ENCODE data around the gene FLNC.

Gene FLNC

GRCh38 chr7:128881458-128882125 is 51.4 kb downstream of the FLNC start:
- no peak for DNase-seq

- no peak for DNase-seq
Observed at GRCh38 chr7:128882134-128882533, 51.9 kb downstream of the FLNC start.

GRCh38 chr7:128883622-128884448 is 53.6 kb downstream of the FLNC start:
- peak; percentile 85 to 93 (median 91) for DNase-seq

DNA sequence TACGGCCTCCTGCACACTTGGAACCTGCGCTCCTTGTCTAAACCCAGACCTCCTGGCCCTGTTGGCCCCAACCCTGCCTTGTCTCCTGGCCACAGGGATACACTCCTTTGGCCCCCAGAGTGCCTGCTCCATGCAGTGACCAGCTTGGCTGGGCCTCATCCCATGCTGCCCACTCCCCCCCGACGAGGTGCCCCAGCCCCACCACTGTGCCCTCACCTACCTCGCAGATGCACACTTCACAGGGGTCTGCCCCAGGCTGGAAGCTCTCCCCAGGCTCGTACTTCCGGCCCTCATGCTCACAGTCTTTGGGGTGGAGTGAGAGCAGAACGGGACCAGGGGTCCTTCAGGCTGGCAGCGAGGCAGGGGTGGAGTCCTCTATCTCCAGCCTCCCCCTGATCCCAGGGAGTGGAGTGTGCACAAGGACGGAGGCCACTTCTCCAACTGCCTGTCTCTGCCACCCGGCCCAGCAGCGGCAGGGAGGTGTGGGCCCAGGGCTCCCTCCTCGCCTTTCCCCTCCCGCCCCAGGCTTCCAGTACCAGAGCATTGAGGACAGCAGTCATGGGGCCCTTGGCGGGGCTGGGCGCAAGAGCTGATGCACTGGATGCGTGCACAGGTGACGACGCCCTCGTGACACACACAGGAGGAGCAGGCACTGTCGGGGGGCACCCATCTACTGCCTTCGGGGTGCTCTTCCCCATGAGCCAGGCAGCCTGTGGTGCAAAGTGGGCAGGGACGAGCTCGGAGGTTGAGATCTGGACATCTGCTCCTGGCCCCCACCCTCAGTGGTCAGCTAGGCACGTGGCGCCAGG is 54.6 kb downstream of the FLNC start:
- no peak for DNase-seq

DNA sequence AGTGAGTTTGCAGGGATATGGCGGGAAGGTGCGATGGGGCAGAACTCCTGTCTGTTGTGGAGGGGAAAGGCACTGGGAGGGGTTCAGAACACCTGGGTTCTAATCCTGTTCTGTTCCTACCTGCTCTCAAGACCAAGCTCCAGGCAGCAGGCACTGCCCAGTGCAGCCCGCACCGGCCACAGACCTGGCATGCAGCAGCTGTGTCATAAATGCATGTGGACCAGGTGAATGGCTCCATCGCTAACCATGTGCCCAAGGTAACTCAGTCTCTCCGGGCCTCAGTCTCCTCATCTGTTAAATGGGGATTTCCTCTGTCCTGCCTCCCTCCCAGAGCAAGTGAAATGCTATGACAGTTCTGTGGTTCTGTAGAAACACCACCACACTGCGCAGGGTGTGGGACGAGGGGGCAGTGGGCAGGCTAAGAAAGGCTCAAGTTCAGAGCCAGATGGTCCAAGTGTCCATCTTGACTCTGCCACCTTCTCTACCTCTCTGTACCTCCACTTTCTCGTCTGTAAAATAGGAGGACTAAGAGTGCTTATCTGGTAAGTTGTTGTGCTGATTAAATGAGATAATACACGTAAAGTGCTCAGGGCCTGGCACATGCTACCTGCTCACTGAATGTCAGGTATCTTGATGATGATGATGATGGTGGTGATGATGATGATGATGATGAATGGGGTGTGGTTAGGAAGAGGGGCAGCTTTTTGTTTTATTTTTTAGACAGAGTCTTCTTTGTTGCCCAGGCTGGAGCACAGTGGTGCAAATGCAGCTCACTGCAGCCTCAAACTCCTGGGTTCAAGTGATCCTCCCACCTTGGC is 55.4 kb downstream of the FLNC start:
- no peak for DNase-seq

GRCh38 chr7:128886391-128887168 is 56.4 kb downstream of the FLNC start:
- DNase-seq, result no peak

DNA sequence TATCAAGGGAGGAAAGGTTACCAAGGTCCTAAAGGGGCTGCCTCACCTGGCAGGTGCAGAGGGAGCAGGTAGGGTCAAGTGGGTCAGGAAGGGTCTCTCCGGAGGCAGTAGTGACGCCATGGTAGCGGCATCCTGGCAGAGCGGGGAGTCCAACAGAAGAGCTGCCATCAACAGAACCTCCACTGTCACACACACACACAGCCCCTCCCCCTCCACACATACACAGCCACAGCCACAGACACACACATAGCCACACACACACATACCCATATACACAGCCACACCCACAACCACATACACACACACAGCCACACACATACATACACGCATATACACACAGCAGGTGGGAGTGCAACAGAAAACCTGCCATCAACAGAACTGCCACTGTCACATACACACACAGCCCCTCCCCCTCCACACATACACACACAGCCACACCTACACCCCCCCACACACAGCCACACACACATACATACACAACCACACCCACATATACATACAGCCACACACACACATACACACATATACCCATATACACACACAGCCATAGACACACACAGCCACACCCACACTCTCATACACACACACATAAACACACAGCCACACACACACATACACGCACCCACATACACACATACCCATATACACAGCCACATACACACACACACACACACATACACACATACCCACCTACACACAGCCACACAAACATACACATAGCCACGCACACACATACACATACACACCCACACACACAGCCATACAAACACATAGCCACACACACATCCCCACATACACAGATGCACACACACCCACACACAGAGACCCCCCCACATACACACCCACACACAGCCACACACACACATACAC is 57.2 kb downstream of the FLNC start:
- DNase-seq, result no peak

DNA sequence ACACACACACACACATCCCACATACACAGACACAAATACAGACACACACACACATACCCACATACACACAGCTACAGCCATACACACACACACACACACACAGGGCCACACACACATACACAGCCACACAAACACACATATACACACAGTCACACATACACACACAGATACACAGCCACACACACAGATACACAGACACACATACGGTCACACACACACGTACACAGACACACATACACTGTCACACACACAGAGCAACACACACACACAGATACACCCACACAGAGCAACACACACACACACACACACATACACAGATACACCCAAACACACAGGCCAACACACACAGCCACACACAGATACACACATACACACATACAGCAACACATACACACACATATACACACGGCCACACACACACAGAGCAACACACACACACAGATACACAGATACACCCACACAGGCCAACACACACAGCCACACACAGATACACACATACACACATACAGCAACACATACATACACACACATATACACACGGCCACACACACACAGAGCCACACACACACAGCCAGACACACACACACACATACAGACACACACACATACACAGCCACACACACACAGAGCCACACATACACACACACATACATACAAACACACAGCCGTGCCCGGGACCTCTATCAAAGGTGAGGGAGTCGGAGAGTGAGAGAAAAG is 58.0 kb downstream of the FLNC start:
- DNase-seq, result no peak

DNA sequence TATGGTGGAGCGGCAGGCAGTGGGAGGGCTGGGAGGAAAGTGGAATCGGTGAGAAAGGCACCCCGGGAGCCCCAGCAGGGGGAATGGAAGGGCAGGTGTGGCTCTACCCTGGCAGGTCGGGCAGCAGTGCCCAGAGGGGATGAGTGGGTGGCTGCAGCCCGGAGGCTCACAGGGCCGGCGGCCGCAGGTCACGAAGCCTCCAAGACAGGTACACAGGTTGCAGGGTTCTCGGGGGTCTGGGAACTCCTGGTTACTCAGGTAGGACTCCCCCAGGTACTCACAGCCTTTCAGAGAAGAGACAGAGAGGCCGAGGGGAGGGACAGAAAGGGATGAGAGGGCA is 58.5 kb downstream of the FLNC start:
- no peak for DNase-seq

DNA sequence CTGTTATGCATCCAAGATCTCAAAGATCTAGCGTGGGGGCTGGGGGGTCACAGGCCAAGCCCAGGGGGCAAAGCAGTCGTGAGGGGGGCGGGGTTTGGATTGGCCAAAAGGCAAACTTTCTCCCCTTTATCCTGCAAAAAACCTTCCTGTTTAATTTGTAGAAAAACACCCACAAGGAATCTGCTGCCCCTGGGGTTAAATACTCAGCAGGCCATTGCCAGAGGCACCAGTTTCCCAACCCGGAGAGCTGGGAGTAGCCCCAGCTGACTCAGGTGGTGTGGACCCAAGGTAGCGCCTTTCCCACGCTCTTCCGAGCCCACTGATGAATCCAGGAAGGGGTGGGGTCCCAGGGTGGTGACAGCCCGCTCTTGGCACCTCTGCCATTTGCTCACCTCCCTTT is 58.9 kb downstream of the FLNC start:
- no peak for DNase-seq

DNA sequence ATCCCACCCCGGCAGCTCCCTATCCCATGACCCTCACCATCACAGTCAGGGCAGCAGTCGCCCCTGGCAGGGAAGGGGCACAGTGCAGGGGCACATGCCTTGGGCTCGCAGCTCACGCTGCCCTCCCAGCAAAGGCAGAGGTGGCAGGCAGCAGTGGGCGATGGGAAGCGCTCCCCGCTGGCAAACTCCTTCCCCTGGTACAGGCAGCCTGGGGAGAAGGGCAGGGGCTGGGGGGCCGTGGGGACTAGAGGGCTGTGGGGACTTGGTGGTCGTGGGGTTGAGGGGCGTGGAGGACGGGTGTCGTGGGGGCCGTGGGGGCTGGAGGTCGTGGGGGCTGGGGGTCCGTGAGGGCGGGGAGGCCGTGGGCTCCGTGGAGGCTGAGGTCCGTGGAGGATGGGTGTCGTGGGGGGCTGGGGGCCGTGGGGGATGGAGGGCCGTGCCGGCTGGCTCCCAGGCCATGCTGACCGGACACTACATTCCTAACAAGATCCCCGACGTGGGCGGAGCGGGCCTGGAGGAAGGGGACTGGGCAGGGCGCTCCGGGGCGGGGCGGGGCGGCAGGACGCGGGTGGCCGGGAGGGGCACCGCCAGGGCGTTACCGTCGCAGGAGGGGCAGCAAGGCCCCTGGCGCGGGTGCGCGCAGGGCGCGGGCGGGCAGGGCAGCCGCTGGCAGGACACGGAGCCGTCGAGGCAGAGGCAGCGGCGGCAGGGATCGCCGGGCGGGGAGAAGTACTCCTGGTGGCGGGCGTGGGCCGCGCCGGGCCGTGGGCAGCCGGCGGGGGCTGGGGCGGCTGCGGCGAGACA is 60.3 kb downstream of the FLNC start:
- DNase-seq, result peak; percentile 36 to 69 (median 51)

- DNase-seq, result no peak
Observed at GRCh38 chr7:128891110-128891941, 61.1 kb downstream of the FLNC start.

DNA sequence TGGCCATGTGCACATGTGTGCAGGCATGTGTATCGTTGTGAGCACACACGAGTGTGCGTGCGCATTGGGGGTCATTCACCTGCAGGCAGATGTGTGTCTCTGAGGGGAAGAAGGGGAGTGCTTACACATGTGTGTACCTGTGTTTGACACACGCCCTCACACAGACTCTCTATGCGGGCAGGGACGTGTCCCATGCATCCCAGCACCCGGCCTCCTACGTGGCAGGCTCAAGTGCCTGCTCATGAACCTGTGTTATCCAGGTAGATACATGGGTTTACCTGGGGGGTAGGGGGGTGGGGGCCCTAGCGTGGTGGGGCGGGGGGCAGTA is 61.7 kb downstream of the FLNC start:
- DNase-seq, result no peak

DNA sequence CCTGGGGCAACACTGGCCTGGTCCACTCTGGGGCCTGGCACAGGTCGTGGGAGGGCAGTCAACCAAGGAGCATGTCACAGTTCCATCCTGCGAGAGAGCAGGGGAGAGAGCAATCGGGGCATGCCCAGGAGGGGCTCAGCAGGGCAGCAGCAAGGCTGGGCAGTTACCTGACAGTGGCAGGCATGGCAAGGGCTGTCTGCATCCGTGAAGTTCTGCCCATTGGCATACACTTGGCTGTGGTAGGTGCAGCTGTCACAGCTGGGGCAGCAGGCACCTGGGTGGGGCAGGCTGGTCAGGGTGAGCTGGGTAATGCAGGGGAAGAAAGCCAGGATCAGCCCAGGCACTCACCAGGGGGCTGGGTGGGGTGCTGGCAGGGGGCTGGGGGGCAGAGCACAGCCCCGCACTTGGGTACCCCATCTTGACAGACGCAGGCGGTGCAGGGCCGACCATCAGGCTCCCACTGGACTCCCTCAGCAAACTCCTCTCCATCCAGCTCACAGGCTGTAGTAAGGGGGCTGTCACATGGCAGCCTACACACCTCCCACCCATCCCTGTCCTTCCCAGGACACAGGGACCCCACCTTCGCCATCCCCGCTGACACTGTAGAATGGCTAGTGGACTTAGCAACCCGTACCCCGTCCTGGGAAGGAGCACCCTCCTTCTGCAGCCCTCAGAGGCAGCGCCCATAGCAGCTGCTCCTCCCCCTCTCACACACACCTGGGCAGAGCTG is 62.5 kb downstream of the FLNC start:
- DNase-seq, result no peak

DNA sequence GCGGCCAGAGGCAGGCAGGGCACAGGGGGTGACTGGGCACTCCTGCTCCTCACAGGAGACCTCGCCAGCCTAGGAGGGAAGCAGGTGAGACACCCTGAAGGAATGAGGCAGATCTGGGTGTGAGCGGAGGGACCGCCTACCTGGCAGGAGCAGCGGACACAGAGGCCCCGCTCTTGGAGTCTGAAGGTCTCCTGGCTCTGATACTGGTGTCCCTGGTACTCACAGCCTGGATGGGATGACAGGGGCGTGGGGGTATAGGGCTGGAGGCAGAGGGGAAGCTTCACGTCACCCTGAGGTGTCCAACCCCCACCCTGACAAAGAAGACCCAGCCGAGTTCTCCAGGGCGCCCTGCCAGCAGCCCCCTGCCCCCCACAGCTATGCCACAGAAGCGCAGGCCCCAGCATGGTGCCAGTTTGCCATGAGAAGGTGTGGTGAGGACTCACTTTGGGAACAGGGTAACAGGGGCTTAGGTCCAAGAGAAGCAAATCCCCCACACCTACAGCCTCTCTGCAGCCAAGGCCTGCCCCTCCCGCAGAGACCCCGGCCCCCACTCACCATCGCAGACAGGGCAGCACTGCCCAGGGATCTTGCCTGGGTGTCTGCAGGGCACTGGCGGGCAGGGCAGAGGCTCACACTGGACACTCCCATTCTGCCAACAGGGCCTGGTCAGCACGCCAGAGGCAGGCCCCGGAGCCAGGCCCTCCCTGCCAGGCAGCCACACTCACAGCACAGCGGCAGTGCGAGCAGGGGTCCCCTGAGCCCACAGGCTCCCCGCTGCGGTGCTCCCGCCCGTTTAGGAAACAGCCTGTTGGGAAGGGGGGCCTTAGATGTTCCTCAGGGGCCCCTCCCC is 63.3 kb downstream of the FLNC start:
- DNase-seq, result no peak

DNA sequence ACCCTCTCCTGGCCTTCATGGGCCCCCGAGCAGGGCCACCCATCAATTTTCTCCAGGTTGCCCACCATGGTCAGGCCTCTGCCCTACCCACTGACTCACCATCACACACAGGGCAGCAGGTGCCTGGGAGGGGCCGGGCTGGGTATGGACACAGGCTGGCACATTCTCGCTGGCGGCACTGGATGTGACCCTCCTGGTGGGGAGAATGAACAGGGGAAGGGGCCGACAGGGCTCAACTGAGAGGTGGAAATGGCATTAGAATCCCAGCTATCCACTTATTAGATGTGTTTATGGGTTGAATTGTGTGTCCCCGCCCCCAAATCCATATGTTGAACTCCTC is 63.9 kb downstream of the FLNC start:
- DNase-seq, result no peak

GRCh38 chr7:128895320-128895719 is 65.1 kb downstream of the FLNC start:
- DNase-seq, result no peak

All from suppressor macrophage treated with lipopolysaccharide for 1 hour (primary cell).